CD4-positive, CD25-positive, alpha-beta regulatory T cell (primary cell): ENCODE data around the gene FAM32A. TPM values are rescaled to one million over a fixed set of nuclear protein-coding genes. Genes with fewer than 3 reads are reported as not detected.
"Not testable (repeated sequence)": the region's sequence is repeated elsewhere in the genome, so short reads cannot be mapped to it uniquely, and the experiment has no call there.

Source experiments
- ATAC-seq, 2 donors: fragments of 150-1000 bp; cut with Tn5 transposase; one replicate each; pipeline ENCODE4 v1.10.0; 2021; ENCODE audit warnings: low read depth in 2 of 2, moderate number of reproducible peaks in 2 of 2, moderate library complexity in 1 of 2
- DNase-seq, 3 donors: peaks; one replicate each; pipeline versions ENCODE4 v3.0.0 to v3.0.0-alpha.2; 2012 to 2022; ENCODE audit warnings: mixed read lengths in 1 of 3
- H3K27ac ChIP-seq: one replicate; pipeline ENCODE4 v1.7.0; 2013; ENCODE audit warnings: mild to moderate bottlenecking, low read length; ENCODE audit not compliant: insufficient read depth, poor library complexity, severe bottlenecking
- H3K27me3 ChIP-seq: one replicate; pipeline ENCODE4 v1.7.0; 2013; ENCODE audit warnings: low read length; ENCODE audit not compliant: control insufficient read depth, insufficient read depth
- H3K36me3 ChIP-seq: one replicate; pipeline ENCODE4 v1.7.0; 2013; ENCODE audit warnings: mild to moderate bottlenecking, low read length, moderate library complexity; ENCODE audit not compliant: control insufficient read depth, insufficient read depth
- H3K4me1 ChIP-seq: 2 replicates; pipeline ENCODE4 v1.7.0; 2013; ENCODE audit warnings: mild to moderate bottlenecking, low read length; ENCODE audit not compliant: insufficient read depth, control insufficient read depth, poor library complexity, severe bottlenecking
- H3K4me3 ChIP-seq: one replicate; pipeline ENCODE4 v1.7.0; 2013; ENCODE audit warnings: low read depth, mild to moderate bottlenecking, low read length, moderate library complexity
- H3K9me3 ChIP-seq, 2 experiments: 1 replicate in 1 of 2; 2 replicates in 1 of 2; pipeline ENCODE4 v1.7.0; 2013; ENCODE audit warnings: low read length in 2 of 2, mild to moderate bottlenecking in 1 of 2, moderate library complexity in 1 of 2; ENCODE audit not compliant: control insufficient read depth in 2 of 2
- H3K27ac Mint-ChIP-seq, 3 donors: one replicate each; pipeline ENCODE4 v1.8.0; 2020 to 2022; ENCODE audit warnings: mild to moderate bottlenecking in 3 of 3, mixed read lengths in 3 of 3, moderate library complexity in 2 of 3
- H3K27me3 Mint-ChIP-seq: one replicate; pipeline ENCODE4 v1.8.0; 2022; ENCODE audit warnings: mild to moderate bottlenecking, mixed read lengths
- H3K36me3 Mint-ChIP-seq: one replicate; pipeline ENCODE4 v1.8.0; 2020; ENCODE audit warnings: mixed read lengths
- H3K4me1 Mint-ChIP-seq, 4 donors: one replicate each; pipeline ENCODE4 v1.8.0; 2020 to 2022; ENCODE audit warnings: mixed read lengths in 4 of 4, mild to moderate bottlenecking in 1 of 4
- H3K4me3 Mint-ChIP-seq, 4 donors: one replicate each; pipeline ENCODE4 v1.8.0; 2020 to 2022; ENCODE audit warnings: mild to moderate bottlenecking in 4 of 4, mixed read lengths in 4 of 4, moderate library complexity in 3 of 4
- H3K9me3 Mint-ChIP-seq, 7 donors: one replicate each; pipeline ENCODE4 v1.8.0; 2020 to 2022; ENCODE audit warnings: mixed read lengths in 7 of 7, mild to moderate bottlenecking in 3 of 7, moderate library complexity in 2 of 7
- polyA plus RNA-seq, 4 donors: library from polyadenylated mRNA; unstranded; fragments of 300-500 nt; fragmentation: Illumina TruSeq; gene quantifications; one replicate each; pipeline ENCODE4 v1.2.3, GENCODE V29; 2021
- total RNA-seq: library from RNA; stranded (reverse); gene quantifications from one replicate; pipeline ENCODE4 v1.2.3, GENCODE V29; 2022

FAM32A gene
- total and polyA plus RNA-seq, 5 donors from 2014 or later = 49.4 to 168 (median 154) TPM

- no peak for DNase-seq
- peak overlapping the region in 1 of 4 donors; percentile 9 for H3K4me3 Mint-ChIP-seq
- Histone ChIP-seq H3K4me3 (no peak overlapping the region), H3K4me1 (no peaks in the 10 kb centered on the region), H3K9me3 (no peaks in the 10 kb centered on the region), H3K27me3 (no peaks in the 10 kb centered on the region), H3K36me3 (no peaks in the 10 kb centered on the region), H3K27ac (no peak overlapping the region)
- H3K36me3 Mint-ChIP-seq = no peaks in the 10 kb centered on the region
- H3K27ac Mint-ChIP-seq = no peak overlapping the region
- H3K4me1 Mint-ChIP-seq = no peaks in the 10 kb centered on the region
- H3K9me3 Mint-ChIP-seq = no peaks in the 10 kb centered on the region
- no peak for ATAC-seq
- peaks cover 4% of the 10 kb centered on the region for H3K27me3 Mint-ChIP-seq
Measured at GRCh38 chr19:16167055-16167454, 18.2 kb upstream of the FAM32A start.

- no peaks in the 10 kb centered on the region for H3K36me3 Mint-ChIP-seq
- H3K4me3 Mint-ChIP-seq = no peak overlapping the region
- Histone ChIP-seq H3K27ac (no peak overlapping the region), H3K9me3 (no peaks in the 10 kb centered on the region), H3K27me3 (no peaks in the 10 kb centered on the region), H3K4me3 (no peak overlapping the region), H3K36me3 (no peaks in the 10 kb centered on the region), H3K4me1 (no peaks in the 10 kb centered on the region)
- H3K27ac Mint-ChIP-seq = peak overlapping the region in 1 of 3 donors; percentile 4
- H3K4me1 Mint-ChIP-seq = no peaks in the 10 kb centered on the region
- no peak for ATAC-seq
- H3K27me3 Mint-ChIP-seq = peaks cover 4% of the 10 kb centered on the region
- DNase-seq = peak in 1 of 3 donors; percentile 32
- no peaks in the 10 kb centered on the region for H3K9me3 Mint-ChIP-seq
Measured at GRCh38 chr19:16168465-16169081, 16.6 kb upstream of the FAM32A start.

- no peaks in the 10 kb centered on the region for H3K27me3 ChIP-seq
- DNase-seq (no peak), ATAC-seq (no peak)
- Mint-ChIP-seq H3K4me1 (no peaks in the 10 kb centered on the region), H3K27ac (no peak overlapping the region), H3K27me3 (peaks cover 4% of the 10 kb centered on the region), H3K36me3 (no peaks in the 10 kb centered on the region), H3K4me3 (no peak overlapping the region), H3K9me3 (no peaks in the 10 kb centered on the region)
- H3K9me3 ChIP-seq = no peaks in the 10 kb centered on the region
- H3K4me3 ChIP-seq = no peak overlapping the region
- H3K4me1 ChIP-seq = no peaks in the 10 kb centered on the region
- H3K36me3 ChIP-seq = no peaks in the 10 kb centered on the region
- H3K27ac ChIP-seq = no peak overlapping the region
Measured at GRCh38 chr19:16170134-16170533, 15.1 kb upstream of the FAM32A start.

- H3K27ac Mint-ChIP-seq = no peak overlapping the region
- peaks cover 4% of the 10 kb centered on the region for H3K27me3 Mint-ChIP-seq
Measured at GRCh38 chr19:16175954-16176353, 9.3 kb upstream of the FAM32A start.

GRCh38 chr19:16178866-16179265, 6.3 kb upstream of the FAM32A start:
- H3K27me3 Mint-ChIP-seq, H3K9me3 Mint-ChIP-seq, H3K4me1 Mint-ChIP-seq, H3K36me3 Mint-ChIP-seq, H3K27me3 ChIP-seq, H3K4me3 ChIP-seq, H3K4me3 Mint-ChIP-seq, H3K9me3 ChIP-seq, H3K27ac ChIP-seq, H3K27ac Mint-ChIP-seq, DNase-seq, H3K36me3 ChIP-seq, ATAC-seq, H3K4me1 ChIP-seq: not testable (repeated sequence)

More at GRCh38 chr19:16175954-16176353, 9.3 kb upstream of the FAM32A start:
- Mint-ChIP-seq H3K4me3 (no peak overlapping the region), H3K36me3 (no peaks in the 10 kb centered on the region), H3K9me3 (no peaks in the 10 kb centered on the region), H3K4me1 (no peaks in the 10 kb centered on the region)
- Histone ChIP-seq H3K27me3 (no peaks in the 10 kb centered on the region), H3K27ac (no peak overlapping the region), H3K4me3 (no peak overlapping the region), H3K36me3 (no peaks in the 10 kb centered on the region), H3K4me1 (no peaks in the 10 kb centered on the region), H3K9me3 (no peaks in the 10 kb centered on the region)
- DNase-seq = no peak
- ATAC-seq = no peak

GRCh38 chr19:16180611-16181010, 4.6 kb upstream of the FAM32A start:
- Mint-ChIP-seq H3K27ac (no peak overlapping the region), H3K4me1 (peaks cover 2 to 18% (median 12%) of the 10 kb centered on the region in 4 donors), H3K36me3 (peaks cover 4% of the 10 kb centered on the region), H3K9me3 (no peaks in the 10 kb centered on the region), H3K4me3 (no peak overlapping the region), H3K27me3 (peaks cover 6% of the 10 kb centered on the region)
- H3K4me3 ChIP-seq = no peak overlapping the region
- no peak for DNase-seq
- H3K27me3 ChIP-seq = no peaks in the 10 kb centered on the region
- H3K9me3 ChIP-seq = no peaks in the 10 kb centered on the region
- no peaks in the 10 kb centered on the region for H3K36me3 ChIP-seq
- peaks cover 11% of the 10 kb centered on the region for H3K4me1 ChIP-seq
- ATAC-seq = no peak
- H3K27ac ChIP-seq = no peak overlapping the region

- no peaks in the 10 kb centered on the region for H3K27me3 ChIP-seq
- H3K36me3 Mint-ChIP-seq = peaks cover 15% of the 10 kb centered on the region
- peak overlapping the region; percentile 97 to 99 (median 99) for H3K27ac Mint-ChIP-seq
- ATAC-seq = no peak
- no peak for DNase-seq
- peaks cover 33% of the 10 kb centered on the region for H3K4me1 ChIP-seq
- peaks cover 9 to 45% (median 27%) of the 10 kb centered on the region in 4 donors for H3K4me1 Mint-ChIP-seq
- H3K27me3 Mint-ChIP-seq = peaks cover 6% of the 10 kb centered on the region
- no peaks in the 10 kb centered on the region for H3K9me3 ChIP-seq
- peaks cover 15% of the 10 kb centered on the region for H3K36me3 ChIP-seq
- H3K4me3 Mint-ChIP-seq = peak overlapping the region; percentile 95 to 100 (median 100)
- peak overlapping the region; percentile 80 for H3K27ac ChIP-seq
- H3K4me3 ChIP-seq = peak overlapping the region; percentile 88
- no peaks in the 10 kb centered on the region for H3K9me3 Mint-ChIP-seq
Measured at GRCh38 chr19:16184665-16185122, 516 bp upstream of the FAM32A start.

- H3K27ac ChIP-seq = peak overlapping the region; percentile 80
- no peaks in the 10 kb centered on the region for H3K27me3 ChIP-seq
- Mint-ChIP-seq H3K4me3 (peak overlapping the region; percentile 95 to 100 (median 100)), H3K36me3 (peaks cover 15% of the 10 kb centered on the region), H3K4me1 (peaks cover 9 to 49% (median 28%) of the 10 kb centered on the region in 4 donors), H3K27me3 (peaks cover 6% of the 10 kb centered on the region), H3K27ac (peak overlapping the region; percentile 97 to 99 (median 99)), H3K9me3 (no peaks in the 10 kb centered on the region)
- H3K36me3 ChIP-seq = peaks cover 25% of the 10 kb centered on the region
- peak overlapping the region; percentile 88 for H3K4me3 ChIP-seq
- peak in 1 of 2 donors; percentile 13 for ATAC-seq
- peaks cover 33% of the 10 kb centered on the region for H3K4me1 ChIP-seq
- no peaks in the 10 kb centered on the region for H3K9me3 ChIP-seq
- DNase-seq = peak; percentile 33 to 59 (median 36)
Measured at GRCh38 chr19:16185768-16186123, 536 bp downstream of the FAM32A start.
